Endothelial cell (in vitro differentiated cells): ENCODE results near the gene SLC18B1. TPM values are rescaled to one million over a fixed set of nuclear protein-coding genes. Genes with fewer than 3 reads are reported as not detected.
A peak's percentile ranks its signal among the peaks of the same experiment; 100 is the strongest.

ENCODE experiments used
- DNase-seq: peaks from one replicate; pipeline ENCODE4 v3.0.0; 2021; ENCODE audit warnings: low spot score
- H3K27ac Mint-ChIP-seq: one replicate; pipeline ENCODE4 v1.8.0; 2021; ENCODE audit warnings: mixed read lengths, inconsistent platforms; ENCODE audit not compliant: unreplicated experiment
- H3K27me3 Mint-ChIP-seq: one replicate; pipeline ENCODE4 v1.8.0; 2021; ENCODE audit warnings: mild to moderate bottlenecking, moderate library complexity, mixed read lengths, inconsistent platforms; ENCODE audit not compliant: unreplicated experiment
- H3K36me3 Mint-ChIP-seq: one replicate; pipeline ENCODE4 v1.8.0; 2021; ENCODE audit warnings: mild to moderate bottlenecking, low read depth, mixed read lengths, inconsistent platforms; ENCODE audit not compliant: unreplicated experiment
- H3K4me1 Mint-ChIP-seq: one replicate; pipeline ENCODE4 v1.8.0; 2021; ENCODE audit warnings: mild to moderate bottlenecking, mixed read lengths, inconsistent platforms; ENCODE audit not compliant: unreplicated experiment
- H3K4me3 Mint-ChIP-seq: one replicate; pipeline ENCODE4 v1.8.0; 2021; ENCODE audit warnings: mild to moderate bottlenecking, mixed read lengths, inconsistent platforms; ENCODE audit not compliant: unreplicated experiment
- H3K9me3 Mint-ChIP-seq: one replicate; pipeline ENCODE4 v1.8.0; 2021; ENCODE audit warnings: mixed read lengths, inconsistent platforms; ENCODE audit not compliant: unreplicated experiment
- CTCF ChIP-seq: fragments of 200-600 bp; sonication (generic); IDR thresholded peaks from one replicate; pipeline ENCODE4 v1.5.0; 2021; ENCODE audit warnings: antibody characterized with exemption; ENCODE audit not compliant: unreplicated experiment
- total RNA-seq: library from RNA; stranded (reverse); fragmentation: NEBNext Ultra II Directional; extraction: Animal tissue kit (Norgen Biotek cat#: 25700); gene quantifications from one replicate; pipeline ENCODE4 v1.2.1, GENCODE V29; 2021; ENCODE audit not compliant: unreplicated experiment

SLC18B1 gene
- total RNA-seq, 1 donor from 2014 or later: 11.1 TPM

GRCh38 chr6:132812756-132813172 lies 14.3 kb upstream of the SLC18B1 start:
- H3K36me3 Mint-ChIP-seq: peaks cover 23% of the 10 kb centered on the region
- H3K4me1 Mint-ChIP-seq: peaks cover 33% of the 10 kb centered on the region
- H3K27ac Mint-ChIP-seq: peak overlapping the region; percentile 80
- no peaks in the 10 kb centered on the region for H3K9me3 Mint-ChIP-seq
- H3K27me3 Mint-ChIP-seq: peaks cover 14% of the 10 kb centered on the region
- DNase-seq: no peak
- peak overlapping the region; percentile 99 for H3K4me3 Mint-ChIP-seq
- TF ChIP-seq CTCF: no peak

GRCh38 chr6:132812255-132812732 lies 13.9 kb upstream of the SLC18B1 start:
- no peak for DNase-seq
- Mint-ChIP-seq H3K4me1 (peaks cover 33% of the 10 kb centered on the region), H3K9me3 (no peaks in the 10 kb centered on the region), H3K4me3 (peak overlapping the region; percentile 99), H3K36me3 (peaks cover 18% of the 10 kb centered on the region), H3K27me3 (peaks cover 13% of the 10 kb centered on the region), H3K27ac (no peak overlapping the region)
- TF ChIP-seq CTCF: no peak

GRCh38 chr6:132811276-132811675 lies 12.8 kb upstream of the SLC18B1 start:
- H3K4me1 Mint-ChIP-seq: peaks cover 30% of the 10 kb centered on the region
- DNase-seq: no peak
- H3K36me3 Mint-ChIP-seq: peaks cover 12% of the 10 kb centered on the region
- no peak for TF ChIP-seq CTCF
- H3K4me3 Mint-ChIP-seq: no peak overlapping the region
- no peak overlapping the region for H3K27ac Mint-ChIP-seq
- peaks cover 13% of the 10 kb centered on the region for H3K27me3 Mint-ChIP-seq
- H3K9me3 Mint-ChIP-seq: no peaks in the 10 kb centered on the region

- Mint-ChIP-seq H3K4me3 (no peak overlapping the region), H3K27ac (no peak overlapping the region), H3K27me3 (peaks cover 2% of the 10 kb centered on the region), H3K4me1 (no peaks in the 10 kb centered on the region), H3K36me3 (no peaks in the 10 kb centered on the region), H3K9me3 (no peaks in the 10 kb centered on the region)
- DNase-seq: no peak
- no peak for TF ChIP-seq CTCF
Measured at GRCh38 chr6:132805548-132805947, 7.1 kb upstream of the SLC18B1 start.

GRCh38 chr6:132804251-132804650 lies 5.8 kb upstream of the SLC18B1 start:
- Mint-ChIP-seq H3K36me3 (no peaks in the 10 kb centered on the region), H3K4me1 (no peaks in the 10 kb centered on the region), H3K27me3 (peaks cover 2% of the 10 kb centered on the region), H3K27ac (no peak overlapping the region), H3K4me3 (no peak overlapping the region), H3K9me3 (no peaks in the 10 kb centered on the region)
- TF ChIP-seq CTCF: no peak
- no peak for DNase-seq
